Neural crest cell (in vitro differentiated cells): ENCODE results near the gene PHF21A. TPM values are rescaled to one million over a fixed set of nuclear protein-coding genes. Genes with fewer than 3 reads are reported as not detected.

Source experiments
- DNase-seq: peaks from one replicate; pipeline ENCODE4 v3.0.0; 2021; ENCODE audit warnings: low read depth, mixed read lengths, low spot score
- H3K27ac Mint-ChIP-seq: one replicate; pipeline ENCODE4 v1.8.0; 2021; ENCODE audit warnings: mild to moderate bottlenecking, mixed read lengths; ENCODE audit not compliant: unreplicated experiment
- H3K27me3 Mint-ChIP-seq: 2 replicates; pipeline ENCODE4 v1.8.0; 2021; ENCODE audit warnings: low read depth, mild to moderate bottlenecking, mixed read lengths
- H3K36me3 Mint-ChIP-seq: 2 replicates; pipeline ENCODE4 v1.8.0; 2021; ENCODE audit warnings: low read depth, mild to moderate bottlenecking, mixed read lengths
- H3K4me1 Mint-ChIP-seq: 2 replicates; pipeline ENCODE4 v1.8.0; 2021; ENCODE audit warnings: mixed read lengths
- H3K4me3 Mint-ChIP-seq: one replicate; pipeline ENCODE4 v1.8.0; 2021; ENCODE audit warnings: mild to moderate bottlenecking, mixed read lengths
- H3K9me3 Mint-ChIP-seq: 2 replicates; pipeline ENCODE4 v1.8.0; 2021; ENCODE audit warnings: mixed read lengths
- long read RNA-seq: library from polyadenylated mRNA; unstranded; transcript quantifications from one replicate; pipeline ENCODE4 v2.0.0, GENCODE V29; 2020
- total RNA-seq: library from RNA; stranded (reverse); gene quantifications from 2 replicates; pipeline ENCODE4 v1.2.1, GENCODE V29; 2021
- TF ChIP-seq, protein P1 (sequence below): fragments of 200-600 bp; sonication (generic); conservative IDR thresholded peaks from 2 replicates; pipeline ENCODE4 v1.5.0; 2021; ENCODE audit warnings: antibody characterized with exemption, mild to moderate bottlenecking

PHF21A gene
- 56.5 and 57.7 TPM in 2 replicates for total RNA-seq
- long read RNA-seq, partial matches to known transcripts, result 2 of 9 reads
- long read RNA-seq, other reads (novel, unspliced or antisense), result 7 of 9 reads

DNA sequence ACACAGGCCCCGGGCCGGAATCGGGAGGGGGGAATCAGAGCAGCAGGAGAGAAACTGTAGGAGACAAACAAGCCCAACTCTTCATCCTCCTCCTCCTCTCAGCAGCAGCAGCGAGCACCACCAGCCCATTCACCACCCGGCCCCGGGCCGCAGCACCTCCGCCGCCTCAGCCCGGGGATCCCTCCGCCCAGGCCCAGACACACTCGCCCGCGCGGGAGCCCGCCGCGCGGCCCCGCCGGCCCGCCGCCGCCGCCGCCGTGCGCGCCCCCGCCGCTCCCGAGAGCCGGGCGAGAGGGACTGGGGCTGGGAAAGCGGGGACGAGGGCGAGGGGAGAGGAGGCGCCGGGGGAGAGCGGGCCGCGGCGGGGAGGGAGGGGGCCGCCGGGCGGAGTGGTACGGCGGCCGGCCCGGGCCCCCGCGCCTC is at the start of gene PHF21A:
Gene PHF21A (minus strand): TSS at position 154 of the 423 bp plus-strand sequence. CDS start 37,235 bp downstream, outside the sequence.
- Mint-ChIP-seq H3K27ac (peak within 1 kb of the TSS; percentile 99), H3K9me3 (no peaks in the 10 kb centered on the region), H3K4me1 (peaks cover 42% of the 10 kb centered on the region), H3K4me3 (peak within 1 kb of the TSS; percentile 98), H3K27me3 (no peaks in the 10 kb centered on the region), H3K36me3 (peaks cover 3% of the 10 kb centered on the region)
- TF ChIP-seq, protein P1, sequence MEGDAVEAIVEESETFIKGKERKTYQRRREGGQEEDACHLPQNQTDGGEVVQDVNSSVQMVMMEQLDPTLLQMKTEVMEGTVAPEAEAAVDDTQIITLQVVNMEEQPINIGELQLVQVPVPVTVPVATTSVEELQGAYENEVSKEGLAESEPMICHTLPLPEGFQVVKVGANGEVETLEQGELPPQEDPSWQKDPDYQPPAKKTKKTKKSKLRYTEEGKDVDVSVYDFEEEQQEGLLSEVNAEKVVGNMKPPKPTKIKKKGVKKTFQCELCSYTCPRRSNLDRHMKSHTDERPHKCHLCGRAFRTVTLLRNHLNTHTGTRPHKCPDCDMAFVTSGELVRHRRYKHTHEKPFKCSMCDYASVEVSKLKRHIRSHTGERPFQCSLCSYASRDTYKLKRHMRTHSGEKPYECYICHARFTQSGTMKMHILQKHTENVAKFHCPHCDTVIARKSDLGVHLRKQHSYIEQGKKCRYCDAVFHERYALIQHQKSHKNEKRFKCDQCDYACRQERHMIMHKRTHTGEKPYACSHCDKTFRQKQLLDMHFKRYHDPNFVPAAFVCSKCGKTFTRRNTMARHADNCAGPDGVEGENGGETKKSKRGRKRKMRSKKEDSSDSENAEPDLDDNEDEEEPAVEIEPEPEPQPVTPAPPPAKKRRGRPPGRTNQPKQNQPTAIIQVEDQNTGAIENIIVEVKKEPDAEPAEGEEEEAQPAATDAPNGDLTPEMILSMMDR, result no peak
- DNase-seq, result peak; percentile 90

DNA sequence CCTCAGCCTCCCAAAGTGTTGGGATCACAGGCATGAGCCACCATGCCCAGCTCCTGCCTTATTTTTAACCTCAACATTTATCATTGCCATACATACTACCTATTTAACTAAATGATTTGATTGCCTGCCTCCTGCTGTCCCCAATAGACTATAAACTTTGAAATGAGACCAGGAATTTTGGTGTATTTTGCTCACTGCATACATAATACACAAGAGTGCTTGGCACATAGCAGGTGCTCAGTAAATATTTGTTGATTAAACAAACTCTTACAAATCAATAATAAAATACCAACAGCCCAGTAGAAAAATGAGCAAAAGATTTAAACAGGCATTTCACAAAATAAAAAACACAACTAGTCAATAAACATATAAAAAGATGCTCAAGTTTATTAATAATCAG is 49.5 kb upstream of the PHF21A start:
- no peak overlapping the region for H3K27ac Mint-ChIP-seq
- no peak for DNase-seq
- no peak overlapping the region for H3K4me3 Mint-ChIP-seq
- H3K9me3 Mint-ChIP-seq, result peaks cover 3% of the 10 kb centered on the region
- TF ChIP-seq, protein P1, result no peak
- peaks cover 30% of the 10 kb centered on the region for H3K27me3 Mint-ChIP-seq
- no peaks in the 10 kb centered on the region for H3K36me3 Mint-ChIP-seq
- H3K4me1 Mint-ChIP-seq, result no peaks in the 10 kb centered on the region

DNA sequence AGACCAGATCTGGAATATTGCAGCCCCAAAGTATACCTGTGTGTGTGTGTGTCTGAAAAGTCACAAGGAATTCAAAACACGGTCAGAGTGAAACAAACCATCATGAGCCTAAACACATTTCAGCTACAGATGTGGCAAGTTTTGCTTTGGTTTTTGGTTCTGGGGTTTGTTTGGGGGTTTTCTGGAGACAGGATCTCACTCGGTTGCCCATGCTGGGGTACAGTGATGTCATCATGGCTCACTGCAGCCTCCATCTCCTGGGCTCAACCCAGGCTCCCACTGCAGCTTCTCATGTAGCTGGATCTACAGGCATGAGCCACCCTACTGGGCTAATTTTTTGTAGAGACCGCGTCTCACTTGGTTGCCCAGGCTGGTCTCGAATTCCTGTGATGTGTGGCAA is 41.4 kb upstream of the PHF21A start:
- DNase-seq, result no peak
- Mint-ChIP-seq H3K36me3 (no peaks in the 10 kb centered on the region), H3K4me1 (no peaks in the 10 kb centered on the region), H3K9me3 (no peaks in the 10 kb centered on the region), H3K27ac (no peak overlapping the region), H3K27me3 (peaks cover 30% of the 10 kb centered on the region), H3K4me3 (no peak overlapping the region)
- TF ChIP-seq, protein P1, result no peak

DNA sequence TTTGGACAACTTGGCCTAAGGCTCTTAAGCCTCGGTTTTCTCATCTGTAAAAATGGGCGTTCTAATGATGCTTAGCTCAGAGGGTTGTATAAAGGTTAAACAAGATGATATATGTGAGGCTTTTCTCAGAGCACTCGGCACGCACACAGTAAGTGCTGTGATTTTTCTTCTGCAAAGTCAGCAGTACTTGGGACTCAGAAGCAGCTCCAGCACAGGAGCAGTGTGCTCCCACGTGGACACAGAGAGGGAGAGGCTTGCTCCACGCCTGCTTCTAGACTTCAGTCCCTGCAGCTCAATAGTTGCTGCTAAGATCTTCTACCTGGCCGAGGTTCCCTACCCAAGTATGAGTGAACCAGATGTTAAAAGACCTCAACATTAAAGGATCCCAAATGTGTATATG is 39.9 kb upstream of the PHF21A start:
- H3K36me3 Mint-ChIP-seq, result no peaks in the 10 kb centered on the region
- H3K4me3 Mint-ChIP-seq, result no peak overlapping the region
- H3K27ac Mint-ChIP-seq, result no peak overlapping the region
- no peak for DNase-seq
- TF ChIP-seq, protein P1, result no peak
- peaks cover 35% of the 10 kb centered on the region for H3K27me3 Mint-ChIP-seq
- no peaks in the 10 kb centered on the region for H3K4me1 Mint-ChIP-seq
- H3K9me3 Mint-ChIP-seq, result no peaks in the 10 kb centered on the region

DNA sequence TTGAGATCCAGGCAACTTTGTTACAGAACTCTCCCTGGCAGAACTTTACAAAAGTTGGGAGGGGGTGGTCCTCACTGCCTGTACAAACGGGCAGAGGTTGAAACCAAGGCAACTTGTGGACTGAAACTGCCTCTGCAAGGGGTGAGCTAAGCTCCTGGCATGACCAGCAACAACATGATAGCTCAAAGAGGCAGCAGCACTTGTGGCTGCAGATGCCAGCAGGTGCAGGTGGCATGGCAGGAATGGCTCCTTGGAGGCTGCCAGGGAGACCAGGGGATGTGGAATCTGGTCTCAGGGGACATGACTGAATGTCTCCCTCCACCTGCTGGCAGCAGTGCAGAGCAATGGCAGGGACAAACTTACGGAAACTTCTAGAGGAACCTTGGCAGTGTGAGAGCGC is 38.8 kb upstream of the PHF21A start:
- H3K4me3 Mint-ChIP-seq, result no peak overlapping the region
- DNase-seq, result no peak
- no peaks in the 10 kb centered on the region for H3K4me1 Mint-ChIP-seq
- TF ChIP-seq, protein P1, result no peak
- no peak overlapping the region for H3K27ac Mint-ChIP-seq
- H3K27me3 Mint-ChIP-seq, result peaks cover 35% of the 10 kb centered on the region
- no peaks in the 10 kb centered on the region for H3K36me3 Mint-ChIP-seq
- H3K9me3 Mint-ChIP-seq, result no peaks in the 10 kb centered on the region

DNA sequence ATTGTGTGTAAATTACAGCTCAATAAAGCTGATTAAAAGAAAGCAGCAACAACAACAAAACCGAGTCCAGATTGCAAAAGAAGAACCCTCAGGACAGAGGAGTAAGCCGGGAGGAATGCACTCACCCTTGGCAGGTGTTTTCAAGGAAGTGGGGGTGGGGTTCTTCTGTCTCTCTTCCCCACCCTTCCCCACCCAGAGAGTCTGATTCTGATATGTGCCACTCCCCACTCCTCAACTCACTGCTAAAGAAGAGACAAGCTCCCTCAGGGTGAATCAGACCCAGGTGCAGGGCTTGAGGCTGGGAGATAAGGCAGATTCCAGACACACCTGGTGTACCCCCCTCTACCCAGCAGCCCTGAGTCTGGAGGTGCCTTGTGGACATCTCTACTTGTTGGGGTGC is 38.4 kb upstream of the PHF21A start:
- H3K4me1 Mint-ChIP-seq, result no peaks in the 10 kb centered on the region
- peaks cover 35% of the 10 kb centered on the region for H3K27me3 Mint-ChIP-seq
- no peak overlapping the region for H3K4me3 Mint-ChIP-seq
- H3K36me3 Mint-ChIP-seq, result no peaks in the 10 kb centered on the region
- H3K9me3 Mint-ChIP-seq, result no peaks in the 10 kb centered on the region
- no peak for DNase-seq
- TF ChIP-seq, protein P1, result no peak
- H3K27ac Mint-ChIP-seq, result no peak overlapping the region
